GM19455 (cell line): ENCODE results near the gene GREM2.

Experiments used
- ATAC-seq: cut with Tn5 transposase; IDR thresholded peaks from one replicate; pipeline ENCODE4 v1.9.1; 2021; ENCODE audit not compliant: unreplicated experiment

Gene GREM2

GRCh38 chr1:240562111-240562590, 49.8 kb downstream of the GREM2 start:
- ATAC-seq = no peak

GRCh38 chr1:240559781-240560180, 52.2 kb downstream of the GREM2 start:
- ATAC-seq = no peak

GRCh38 chr1:240555524-240555923, 56.4 kb downstream of the GREM2 start:
- ATAC-seq = no peak

- ATAC-seq = no peak
Measured at GRCh38 chr1:240553351-240553750, 58.6 kb downstream of the GREM2 start.

GRCh38 chr1:240539769-240540414, 72.1 kb downstream of the GREM2 start:
- no peak for ATAC-seq

GRCh38 chr1:240538776-240539430, 73.1 kb downstream of the GREM2 start:
- no peak for ATAC-seq

- ATAC-seq = no peak
Measured at GRCh38 chr1:240533154-240533780, 78.7 kb downstream of the GREM2 start.

GRCh38 chr1:240528591-240528990, 83.4 kb downstream of the GREM2 start:
- ATAC-seq = no peak

- no peak for ATAC-seq
Measured at GRCh38 chr1:240527086-240527485, 84.9 kb downstream of the GREM2 start.

- ATAC-seq = no peak
Measured at GRCh38 chr1:240526312-240526711, 85.6 kb downstream of the GREM2 start.

GRCh38 chr1:240524356-240525069, 87.4 kb downstream of the GREM2 start:
- no peak for ATAC-seq

- ATAC-seq = no peak
Measured at GRCh38 chr1:240522122-240522822, 89.7 kb downstream of the GREM2 start.

GRCh38 chr1:240517891-240518290, 94.1 kb downstream of the GREM2 start:
- ATAC-seq = no peak

- no peak for ATAC-seq
Measured at GRCh38 chr1:240516069-240516468, 95.9 kb downstream of the GREM2 start.

GRCh38 chr1:240515505-240515904, 96.5 kb downstream of the GREM2 start:
- ATAC-seq = no peak

GRCh38 chr1:240511789-240512188, 100.2 kb downstream of the GREM2 start:
- no peak for ATAC-seq

GRCh38 chr1:240508950-240509349, 103.0 kb downstream of the GREM2 start:
- no peak for ATAC-seq

- ATAC-seq = no peak
Measured at GRCh38 chr1:240508201-240508600, 103.8 kb downstream of the GREM2 start.

GRCh38 chr1:240506176-240506575, 105.8 kb downstream of the GREM2 start:
- no peak for ATAC-seq

GRCh38 chr1:240503558-240503957, 108.4 kb downstream of the GREM2 start:
- ATAC-seq = no peak

GRCh38 chr1:240503036-240503435, 108.9 kb downstream of the GREM2 start:
- ATAC-seq = no peak
